ENCODE measurements around the gene THSD7B.

Gene THSD7B

GRCh38 chr2:136770384-136770783 lies 5.0 kb downstream of the THSD7B start:
- CTCF ChIA-PET: no interaction called here
- Mint-ChIP-seq H3K27ac (no peak overlapping the region), H3K9me3 (no peaks in the 10 kb centered on the region), H3K4me3 (no peak overlapping the region), H3K4me1 (no peaks in the 10 kb centered on the region), H3K27me3 (peaks cover 21% of the 10 kb centered on the region), H3K36me3 (no peaks in the 10 kb centered on the region)
- no peak for DNase-seq

- DNase-seq: no peak
- CTCF ChIA-PET: no interaction called here
- Mint-ChIP-seq H3K27me3 (no peaks in the 10 kb centered on the region), H3K27ac (no peak overlapping the region), H3K4me1 (no peaks in the 10 kb centered on the region), H3K36me3 (no peaks in the 10 kb centered on the region), H3K4me3 (no peak overlapping the region), H3K9me3 (no peaks in the 10 kb centered on the region)
These were observed 12.0 kb downstream of the THSD7B start for GRCh38 chr2:136777391-136777790.

- CTCF ChIA-PET: no interaction called here
- peaks cover 3% of the 10 kb centered on the region for H3K27me3 Mint-ChIP-seq
- H3K4me1 Mint-ChIP-seq: no peaks in the 10 kb centered on the region
- H3K9me3 Mint-ChIP-seq: no peaks in the 10 kb centered on the region
- no peaks in the 10 kb centered on the region for H3K36me3 Mint-ChIP-seq
- no peak overlapping the region for H3K27ac Mint-ChIP-seq
- no peak overlapping the region for H3K4me3 Mint-ChIP-seq
- no peak for DNase-seq
These were observed 18.5 kb downstream of the THSD7B start for GRCh38 chr2:136783856-136784255.

DNA sequence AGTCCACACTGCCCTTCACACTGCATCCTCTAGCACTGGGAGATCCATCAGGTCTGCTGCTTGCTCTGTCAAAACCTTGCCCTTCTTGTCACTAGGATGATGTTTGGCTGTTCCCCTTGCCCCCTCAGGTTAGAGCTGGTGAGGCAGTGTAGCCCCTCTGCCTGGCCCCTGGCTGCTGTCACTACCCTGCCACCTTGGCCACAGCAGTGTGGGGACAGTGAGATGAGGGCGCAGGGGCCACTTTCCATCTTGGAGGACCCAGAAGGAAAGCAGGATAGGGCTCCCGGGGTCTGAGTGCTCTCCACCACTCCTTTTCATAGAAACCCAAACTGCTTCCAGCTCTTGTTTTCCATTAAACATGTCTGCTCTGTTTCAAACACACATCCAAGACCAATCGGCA lies 19.9 kb downstream of the THSD7B start:
- DNase-seq: no peak
- no peaks in the 10 kb centered on the region for H3K9me3 Mint-ChIP-seq
- CTCF ChIA-PET: no interaction called here
- H3K4me1 Mint-ChIP-seq: no peaks in the 10 kb centered on the region
- H3K27ac Mint-ChIP-seq: no peak overlapping the region
- H3K27me3 Mint-ChIP-seq: peaks cover 3% of the 10 kb centered on the region
- no peak overlapping the region for H3K4me3 Mint-ChIP-seq
- H3K36me3 Mint-ChIP-seq: no peaks in the 10 kb centered on the region

DNA sequence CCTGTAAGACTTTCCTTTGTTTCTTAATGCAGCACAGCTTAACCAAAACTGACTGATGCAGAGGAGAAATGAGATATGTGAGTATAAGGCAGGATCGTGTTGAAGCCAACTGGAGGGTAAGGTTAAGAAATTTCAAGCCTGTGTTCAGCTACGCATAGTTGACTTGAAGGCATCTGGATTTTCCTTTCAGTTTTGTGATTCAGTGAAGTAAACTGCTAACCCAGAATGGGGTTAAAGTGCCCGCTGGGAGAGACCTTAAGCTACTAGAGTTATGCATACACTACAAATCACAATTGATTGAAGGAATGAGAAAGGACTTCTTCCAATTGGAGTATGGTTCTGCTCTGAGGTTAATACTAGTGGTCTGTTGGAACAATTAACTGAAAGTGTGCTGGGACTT lies 22.6 kb downstream of the THSD7B start:
- Mint-ChIP-seq H3K4me3 (no peak overlapping the region), H3K27me3 (peaks cover 3% of the 10 kb centered on the region), H3K4me1 (no peaks in the 10 kb centered on the region), H3K27ac (no peak overlapping the region), H3K36me3 (no peaks in the 10 kb centered on the region), H3K9me3 (no peaks in the 10 kb centered on the region)
- CTCF ChIA-PET: no interaction called here
- DNase-seq: no peak

DNA sequence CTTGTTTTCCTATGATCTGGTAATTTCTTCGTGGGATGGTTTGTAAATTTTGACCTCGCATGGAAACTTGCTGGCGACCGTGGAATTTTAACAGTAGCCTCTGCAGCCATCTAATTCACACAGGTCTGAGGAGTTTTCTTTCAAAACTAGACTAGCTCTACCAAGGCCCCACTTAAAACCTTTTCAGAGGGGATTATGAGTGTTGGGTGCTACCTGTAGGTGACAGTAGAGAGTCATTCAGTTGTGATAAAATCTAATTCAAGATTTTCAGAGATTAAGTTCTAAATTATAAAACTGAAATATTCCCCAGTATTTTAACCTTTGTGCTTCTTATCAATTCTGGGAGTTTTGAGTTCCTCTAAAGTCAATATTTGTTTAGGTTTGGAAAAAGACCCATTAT lies 31.0 kb downstream of the THSD7B start:
- no peak overlapping the region for H3K27ac Mint-ChIP-seq
- no peak for DNase-seq
- no peaks in the 10 kb centered on the region for H3K36me3 Mint-ChIP-seq
- H3K4me3 Mint-ChIP-seq: no peak overlapping the region
- no peaks in the 10 kb centered on the region for H3K4me1 Mint-ChIP-seq
- H3K27me3 Mint-ChIP-seq: no peaks in the 10 kb centered on the region
- CTCF ChIA-PET: no interaction called here
- no peaks in the 10 kb centered on the region for H3K9me3 Mint-ChIP-seq

- H3K9me3 Mint-ChIP-seq: no peaks in the 10 kb centered on the region
- H3K27me3 Mint-ChIP-seq: no peaks in the 10 kb centered on the region
- H3K27ac Mint-ChIP-seq: no peak overlapping the region
- CTCF ChIA-PET: no interaction called here
- H3K36me3 Mint-ChIP-seq: no peaks in the 10 kb centered on the region
- no peaks in the 10 kb centered on the region for H3K4me1 Mint-ChIP-seq
- no peak overlapping the region for H3K4me3 Mint-ChIP-seq
- no peak for DNase-seq
These were observed 33.4 kb downstream of the THSD7B start for GRCh38 chr2:136798766-136799165.

DNA sequence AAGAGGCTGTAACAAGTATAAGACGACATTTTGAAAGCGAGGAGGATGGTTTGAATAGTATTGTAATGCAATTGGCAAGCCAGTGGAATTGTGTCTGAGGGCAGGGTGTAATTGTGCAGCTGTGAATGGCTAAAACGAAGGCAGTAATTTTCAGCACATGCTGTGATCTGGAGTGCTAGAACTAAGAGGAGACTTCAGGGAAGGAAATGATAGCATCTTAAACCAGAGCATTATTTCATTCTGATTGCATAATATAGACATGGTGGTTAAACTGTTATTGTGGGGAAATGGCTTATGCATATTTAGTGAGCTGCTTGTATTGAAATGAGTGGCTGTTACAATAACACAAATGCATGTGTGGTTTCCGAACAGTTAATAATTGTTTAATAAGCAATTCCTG lies 36.3 kb downstream of the THSD7B start:
- no peaks in the 10 kb centered on the region for H3K27me3 Mint-ChIP-seq
- no peak for DNase-seq
- CTCF ChIA-PET: no interaction called here
- no peaks in the 10 kb centered on the region for H3K36me3 Mint-ChIP-seq
- no peaks in the 10 kb centered on the region for H3K4me1 Mint-ChIP-seq
- H3K27ac Mint-ChIP-seq: no peak overlapping the region
- H3K4me3 Mint-ChIP-seq: no peak overlapping the region
- no peaks in the 10 kb centered on the region for H3K9me3 Mint-ChIP-seq

DNA sequence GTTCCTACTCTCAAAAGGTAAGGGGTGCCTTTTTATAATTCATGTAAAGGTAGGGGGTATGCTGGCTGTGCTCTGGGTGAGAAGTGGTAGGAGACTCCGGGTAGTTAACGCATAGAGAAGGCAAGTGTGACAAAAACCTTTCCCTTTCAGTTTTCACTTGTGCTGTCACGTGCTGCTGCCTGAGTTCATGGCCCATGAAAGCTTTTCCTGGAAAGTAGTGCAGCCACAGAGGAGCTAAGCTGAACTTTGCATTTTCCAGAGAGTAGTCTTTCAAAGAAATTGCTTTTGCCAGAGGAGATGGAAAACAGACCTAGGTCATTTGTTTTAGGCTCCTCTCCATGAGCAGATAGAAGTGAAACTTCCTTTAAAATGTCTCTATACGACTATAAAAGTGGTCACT lies 44.7 kb downstream of the THSD7B start:
- no peak overlapping the region for H3K27ac Mint-ChIP-seq
- no peaks in the 10 kb centered on the region for H3K9me3 Mint-ChIP-seq
- no peak for DNase-seq
- H3K4me1 Mint-ChIP-seq: no peaks in the 10 kb centered on the region
- H3K36me3 Mint-ChIP-seq: no peaks in the 10 kb centered on the region
- CTCF ChIA-PET: no interaction called here
- H3K27me3 Mint-ChIP-seq: no peaks in the 10 kb centered on the region
- no peak overlapping the region for H3K4me3 Mint-ChIP-seq

GRCh38 chr2:136818839-136819238 lies 53.5 kb downstream of the THSD7B start:
- Mint-ChIP-seq H3K9me3 (no peaks in the 10 kb centered on the region), H3K36me3 (no peaks in the 10 kb centered on the region), H3K4me3 (no peak overlapping the region), H3K27ac (no peak overlapping the region), H3K27me3 (no peaks in the 10 kb centered on the region), H3K4me1 (no peaks in the 10 kb centered on the region)
- no peak for DNase-seq
- CTCF ChIA-PET: no interaction called here

DNA sequence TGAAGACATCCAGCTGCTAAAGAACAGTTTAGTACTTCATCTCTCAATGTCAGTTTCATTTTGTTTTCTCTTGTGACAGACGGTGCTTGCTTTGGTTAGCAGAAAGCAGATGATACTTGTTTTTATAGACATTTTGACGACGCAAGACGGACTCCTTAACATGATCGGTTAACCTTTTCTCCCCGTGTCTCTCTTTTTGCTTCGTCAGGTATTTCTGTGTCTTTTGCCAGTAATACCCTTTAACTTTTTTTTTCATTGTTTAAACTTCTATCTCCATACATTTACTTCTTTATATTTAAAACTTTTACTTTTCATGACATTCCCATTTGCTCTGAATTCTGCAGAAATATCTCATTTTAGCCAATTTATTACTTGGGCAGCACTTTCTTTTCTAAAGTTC lies 57.9 kb downstream of the THSD7B start:
- Mint-ChIP-seq H3K36me3 (no peaks in the 10 kb centered on the region), H3K9me3 (no peaks in the 10 kb centered on the region), H3K4me1 (no peaks in the 10 kb centered on the region), H3K4me3 (no peak overlapping the region), H3K27ac (no peak overlapping the region), H3K27me3 (no peaks in the 10 kb centered on the region)
- CTCF ChIA-PET: no interaction called here
- DNase-seq: no peak

DNA sequence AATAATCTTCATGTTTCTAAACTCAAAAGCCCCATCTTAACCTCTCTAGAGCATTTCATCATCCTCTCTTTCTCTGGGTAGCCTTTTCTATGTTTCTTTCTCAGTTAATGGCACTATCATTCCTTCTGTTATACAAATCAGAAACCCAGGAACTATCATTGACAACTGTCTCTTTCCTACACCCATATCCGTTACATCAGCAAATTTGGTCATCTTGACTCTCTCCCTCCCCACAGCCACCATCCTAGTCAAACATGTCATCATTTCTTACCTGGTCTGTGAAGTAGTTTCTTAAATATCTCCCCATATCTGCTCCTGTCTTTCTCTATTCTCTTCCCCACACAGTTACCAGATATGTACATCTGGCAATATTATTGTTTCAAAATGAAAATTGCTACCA lies 62.8 kb downstream of the THSD7B start:
- H3K27ac Mint-ChIP-seq: no peak overlapping the region
- no peaks in the 10 kb centered on the region for H3K27me3 Mint-ChIP-seq
- H3K9me3 Mint-ChIP-seq: no peaks in the 10 kb centered on the region
- no peak for DNase-seq
- no peaks in the 10 kb centered on the region for H3K36me3 Mint-ChIP-seq
- no peak overlapping the region for H3K4me3 Mint-ChIP-seq
- CTCF ChIA-PET: no interaction called here
- no peaks in the 10 kb centered on the region for H3K4me1 Mint-ChIP-seq

DNA sequence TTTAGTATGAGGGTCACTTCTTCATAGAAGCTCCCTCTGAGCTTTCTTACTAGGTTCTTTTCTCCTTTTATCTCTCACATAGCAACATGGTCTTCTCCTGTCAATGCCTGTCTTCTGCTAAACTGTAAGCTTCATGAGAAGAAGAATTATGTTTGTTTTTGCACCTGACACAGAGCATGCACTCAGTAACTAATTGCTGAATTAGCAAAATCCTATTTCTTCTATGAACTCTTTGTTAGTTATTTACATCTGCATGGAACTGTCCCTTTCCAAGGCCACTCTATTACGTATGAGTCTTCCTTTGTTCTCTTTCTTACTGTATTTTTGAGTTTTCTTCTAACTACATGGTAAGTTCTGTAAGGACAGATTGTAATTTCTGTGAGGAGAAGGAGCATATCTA lies 63.4 kb downstream of the THSD7B start:
- Mint-ChIP-seq H3K4me1 (no peaks in the 10 kb centered on the region), H3K27me3 (no peaks in the 10 kb centered on the region), H3K4me3 (no peak overlapping the region), H3K27ac (no peak overlapping the region), H3K9me3 (no peaks in the 10 kb centered on the region), H3K36me3 (no peaks in the 10 kb centered on the region)
- CTCF ChIA-PET: no interaction called here
- DNase-seq: no peak

GRCh38 chr2:136844546-136844945 lies 79.2 kb downstream of the THSD7B start:
- CTCF ChIA-PET: no interaction called here
- Mint-ChIP-seq H3K27ac (no peak overlapping the region), H3K4me3 (no peak overlapping the region), H3K9me3 (no peaks in the 10 kb centered on the region), H3K27me3 (no peaks in the 10 kb centered on the region), H3K4me1 (no peaks in the 10 kb centered on the region), H3K36me3 (no peaks in the 10 kb centered on the region)
- DNase-seq: no peak

GRCh38 chr2:136858656-136859055 lies 93.3 kb downstream of the THSD7B start:
- no peaks in the 10 kb centered on the region for H3K36me3 Mint-ChIP-seq
- no peaks in the 10 kb centered on the region for H3K27me3 Mint-ChIP-seq
- no peaks in the 10 kb centered on the region for H3K4me1 Mint-ChIP-seq
- H3K27ac Mint-ChIP-seq: no peak overlapping the region
- H3K9me3 Mint-ChIP-seq: no peaks in the 10 kb centered on the region
- CTCF ChIA-PET: no interaction called here
- H3K4me3 Mint-ChIP-seq: no peak overlapping the region
- no peak for DNase-seq

DNA sequence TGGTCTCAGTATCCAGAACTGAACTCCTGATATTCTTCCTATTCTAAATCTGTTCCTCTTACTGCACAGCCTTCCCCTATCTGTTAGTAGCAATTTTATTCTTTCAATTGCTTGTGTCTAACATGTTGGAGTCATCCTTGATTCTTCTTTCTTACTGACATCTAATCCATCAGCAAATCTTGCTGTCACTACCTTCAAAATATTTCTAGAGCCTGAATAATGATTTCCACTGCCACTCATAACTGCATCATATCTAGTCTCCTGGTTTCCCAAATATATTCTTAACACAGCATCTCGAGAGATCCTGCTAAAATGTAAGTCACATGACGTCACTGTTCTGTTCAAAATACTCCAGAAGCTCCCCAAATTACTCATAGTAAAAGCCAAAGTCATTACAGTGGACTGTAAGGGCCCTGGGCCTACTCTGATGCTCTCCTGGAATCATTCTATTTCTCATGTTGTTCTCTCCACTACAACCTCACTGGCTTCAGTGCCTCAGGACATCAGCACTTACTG lies 95.2 kb downstream of the THSD7B start:
- no peaks in the 10 kb centered on the region for H3K27me3 Mint-ChIP-seq
- H3K4me3 Mint-ChIP-seq: no peak overlapping the region
- no peak overlapping the region for H3K27ac Mint-ChIP-seq
- no peak for DNase-seq
- CTCF ChIA-PET: no interaction called here
- no peaks in the 10 kb centered on the region for H3K9me3 Mint-ChIP-seq
- no peaks in the 10 kb centered on the region for H3K4me1 Mint-ChIP-seq
- H3K36me3 Mint-ChIP-seq: no peaks in the 10 kb centered on the region

All from activated naive CD4-positive, alpha-beta T cell treated with anti-CD3 and anti-CD28 coated beads, Interleukin-2, amount 10 ng/mL, durations not matched to agents 7 days and 5 days (primary cell).